Muscle layer of colon (tissue), 2 donors: ENCODE measurements around the gene ASPM.

Experiments used
- H3K27ac ChIP-seq: one replicate; pipeline ENCODE4 v1.7.0; 2013; ENCODE audit warnings: low read depth, mild to moderate bottlenecking, low read length, moderate library complexity
- H3K27me3 ChIP-seq, 2 donors: one replicate each; pipeline ENCODE4 v1.7.0; 2013; ENCODE audit warnings: low read length in 2 of 2, mild to moderate bottlenecking in 2 of 2; ENCODE audit not compliant: insufficient read depth in 2 of 2, control insufficient read depth in 1 of 2
- H3K36me3 ChIP-seq: one replicate; pipeline ENCODE4 v1.7.0; 2013; ENCODE audit warnings: mild to moderate bottlenecking, low read length; ENCODE audit not compliant: insufficient read depth
- H3K4me1 ChIP-seq: one replicate; pipeline ENCODE4 v1.7.0; 2013; ENCODE audit warnings: mild to moderate bottlenecking, low read length; ENCODE audit not compliant: insufficient read depth
- H3K4me3 ChIP-seq, 2 donors: one replicate each; pipeline ENCODE4 v1.7.0; 2013; ENCODE audit warnings: low read length in 2 of 2, low read depth in 1 of 2, mild to moderate bottlenecking in 1 of 2, moderate library complexity in 1 of 2
- H3K9ac ChIP-seq: one replicate; pipeline ENCODE4 v1.7.0; 2013; ENCODE audit warnings: low read length
- H3K9me3 ChIP-seq: one replicate; pipeline ENCODE4 v1.7.0; 2013; ENCODE audit warnings: mild to moderate bottlenecking, low read length
- donor health status: abdominal sarcoma.
- donor health status: Adenocarcinoma of cecum.

Gene ASPM

DNA sequence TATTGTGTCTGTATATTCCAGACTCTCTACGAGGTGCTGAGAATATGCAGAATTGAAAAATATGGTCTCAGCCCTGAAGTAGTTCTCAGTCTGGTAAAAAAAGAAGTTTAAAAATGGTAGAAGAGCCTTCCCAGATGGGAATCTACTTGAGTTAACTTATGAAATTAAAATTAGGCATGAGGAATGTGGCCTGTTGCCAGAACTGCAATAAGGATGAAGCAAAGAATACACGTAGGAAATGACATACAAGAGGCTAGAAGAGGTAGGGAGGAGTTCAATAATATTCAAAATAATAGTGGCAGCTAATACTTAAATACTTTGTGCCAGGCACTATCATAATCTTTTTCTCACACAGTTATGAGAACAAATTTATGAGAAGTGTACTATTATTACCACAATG, 6.3 kb downstream of the ASPM start:
- Histone ChIP-seq H3K27ac (no peak overlapping the region), H3K4me1 (no peaks in the 10 kb centered on the region), H3K9me3 (no peaks in the 10 kb centered on the region), H3K9ac (no peak overlapping the region), H3K27me3 (peaks cover 0 to 8% of the 10 kb centered on the region in 2 donors), H3K36me3 (no peaks in the 10 kb centered on the region), H3K4me3 (no peak overlapping the region)

DNA sequence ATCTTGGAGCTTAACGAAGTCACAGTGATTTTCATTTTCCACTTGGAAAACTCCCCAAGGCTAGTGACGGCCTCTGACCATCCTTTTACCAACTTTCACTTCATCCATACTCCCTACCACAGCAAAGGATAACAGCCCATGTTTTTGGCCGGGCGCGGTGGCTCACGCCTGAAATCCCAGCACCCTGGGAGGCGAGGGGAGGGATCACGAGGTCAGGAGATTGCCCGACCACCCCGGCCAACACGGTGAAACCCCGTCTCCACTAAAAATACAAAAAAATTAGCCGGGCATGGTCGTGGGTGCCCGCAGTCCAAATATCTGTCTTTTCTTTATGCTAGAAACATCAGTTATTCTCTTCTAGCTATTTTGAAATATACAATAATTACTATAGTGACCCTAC, 7.3 kb downstream of the ASPM start:
- Histone ChIP-seq H3K9ac (no peak overlapping the region), H3K4me3 (no peak overlapping the region), H3K36me3 (no peaks in the 10 kb centered on the region), H3K4me1 (no peaks in the 10 kb centered on the region), H3K27ac (no peak overlapping the region), H3K9me3 (no peaks in the 10 kb centered on the region), H3K27me3 (no peaks in the 10 kb centered on the region)

DNA sequence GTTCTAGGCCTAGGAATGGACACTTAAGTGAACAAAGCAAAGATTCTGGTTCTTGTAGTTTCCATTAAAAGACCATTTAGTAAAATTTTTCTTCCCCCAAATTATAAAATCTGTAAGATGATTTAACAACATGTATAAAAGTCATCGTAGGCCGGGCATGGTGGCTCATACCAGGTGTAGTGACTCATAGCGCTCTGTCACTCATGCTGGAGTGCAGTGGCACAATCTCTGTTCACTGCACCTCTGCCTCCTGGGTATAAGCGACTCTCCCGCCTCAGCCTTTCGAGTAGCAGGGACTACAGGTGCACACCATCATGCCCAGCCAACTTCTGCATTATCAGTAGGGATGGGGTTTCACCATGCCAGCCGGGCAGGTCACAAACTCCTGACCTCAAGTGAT, 9.1 kb downstream of the ASPM start:
- H3K27ac ChIP-seq = no peak overlapping the region
- no peaks in the 10 kb centered on the region for H3K9me3 ChIP-seq
- H3K4me3 ChIP-seq = no peak overlapping the region
- H3K36me3 ChIP-seq = no peaks in the 10 kb centered on the region
- no peaks in the 10 kb centered on the region for H3K27me3 ChIP-seq
- no peaks in the 10 kb centered on the region for H3K4me1 ChIP-seq
- no peak overlapping the region for H3K9ac ChIP-seq

GRCh38 chr1:197130677-197131304, 15.7 kb downstream of the ASPM start:
- Histone ChIP-seq H3K9ac (no peak overlapping the region), H3K4me3 (no peak overlapping the region), H3K36me3 (no peaks in the 10 kb centered on the region), H3K9me3 (no peaks in the 10 kb centered on the region), H3K4me1 (no peaks in the 10 kb centered on the region), H3K27ac (no peak overlapping the region), H3K27me3 (no peaks in the 10 kb centered on the region)

DNA sequence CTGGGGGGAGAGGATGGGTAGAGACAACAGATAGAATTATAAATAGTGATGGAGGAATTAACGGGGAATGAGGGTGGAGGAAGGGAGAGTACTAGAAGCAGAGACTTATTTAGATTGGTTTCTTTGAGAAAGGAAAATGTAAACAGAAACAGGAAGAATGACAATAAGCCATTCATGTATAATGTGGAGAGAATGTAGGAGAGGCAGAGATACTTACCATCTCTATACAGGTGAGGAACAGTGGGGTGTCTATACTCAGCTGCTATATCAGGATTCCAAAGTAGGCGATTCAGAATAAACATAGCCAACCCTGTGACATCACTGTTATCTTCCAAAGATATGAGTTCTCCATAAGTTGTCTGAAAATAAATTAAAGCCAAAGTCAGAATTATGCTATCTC, 16.8 kb downstream of the ASPM start:
- Histone ChIP-seq H3K27me3 (no peaks in the 10 kb centered on the region), H3K36me3 (no peaks in the 10 kb centered on the region), H3K9ac (no peak overlapping the region), H3K27ac (no peak overlapping the region), H3K4me1 (no peaks in the 10 kb centered on the region), H3K4me3 (no peak overlapping the region), H3K9me3 (no peaks in the 10 kb centered on the region)

GRCh38 chr1:197127246-197127912, 19.1 kb downstream of the ASPM start:
- Histone ChIP-seq H3K4me1 (no peaks in the 10 kb centered on the region), H3K36me3 (no peaks in the 10 kb centered on the region), H3K4me3 (no peak overlapping the region)

DNA sequence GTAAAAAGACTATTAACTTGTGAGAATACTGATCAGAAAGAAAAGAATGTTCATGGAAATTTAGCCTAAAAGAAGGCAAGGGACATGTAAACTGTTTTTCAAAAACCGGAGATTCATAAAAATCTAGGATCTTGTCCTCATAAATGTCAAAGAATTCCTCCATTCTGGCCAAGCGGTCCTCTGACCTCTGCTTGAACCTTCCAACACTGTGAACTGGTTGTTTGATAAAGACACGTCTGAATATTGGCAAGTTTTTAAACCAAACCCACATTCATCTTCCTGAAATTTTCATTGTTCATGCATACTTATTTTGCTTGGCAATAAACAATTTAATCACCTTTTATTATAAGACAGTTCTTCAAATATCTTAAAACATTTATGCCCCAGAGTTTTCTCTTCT, 19.8 kb downstream of the ASPM start:
- H3K4me1 ChIP-seq = no peaks in the 10 kb centered on the region
- H3K27me3 ChIP-seq = no peaks in the 10 kb centered on the region
- H3K36me3 ChIP-seq = no peaks in the 10 kb centered on the region
- no peaks in the 10 kb centered on the region for H3K9me3 ChIP-seq
- no peak overlapping the region for H3K9ac ChIP-seq
- H3K4me3 ChIP-seq = no peak overlapping the region
- no peak overlapping the region for H3K27ac ChIP-seq

More at GRCh38 chr1:197127246-197127912, 19.1 kb downstream of the ASPM start:
- H3K9ac ChIP-seq = no peak overlapping the region
- H3K27ac ChIP-seq = no peak overlapping the region
- no peaks in the 10 kb centered on the region for H3K9me3 ChIP-seq
- H3K27me3 ChIP-seq = no peaks in the 10 kb centered on the region

- H3K36me3 ChIP-seq = no peaks in the 10 kb centered on the region
- H3K4me3 ChIP-seq = no peak overlapping the region
- H3K27me3 ChIP-seq = no peaks in the 10 kb centered on the region
- H3K4me1 ChIP-seq = no peaks in the 10 kb centered on the region
- H3K27ac ChIP-seq = no peak overlapping the region
- H3K9me3 ChIP-seq = no peaks in the 10 kb centered on the region
- no peak overlapping the region for H3K9ac ChIP-seq
Observed at GRCh38 chr1:197124376-197124775, 22.1 kb downstream of the ASPM start.

- Histone ChIP-seq H3K36me3 (no peaks in the 10 kb centered on the region), H3K27me3 (no peaks in the 10 kb centered on the region), H3K9ac (no peak overlapping the region), H3K4me1 (no peaks in the 10 kb centered on the region), H3K9me3 (no peaks in the 10 kb centered on the region), H3K27ac (no peak overlapping the region), H3K4me3 (no peak overlapping the region)
Observed at GRCh38 chr1:197116156-197116555, 30.3 kb downstream of the ASPM start.

GRCh38 chr1:197106869-197107268, 39.6 kb downstream of the ASPM start:
- H3K9ac ChIP-seq = no peak overlapping the region
- no peak overlapping the region for H3K4me3 ChIP-seq
- no peaks in the 10 kb centered on the region for H3K36me3 ChIP-seq
- H3K27ac ChIP-seq = no peak overlapping the region
- H3K4me1 ChIP-seq = no peaks in the 10 kb centered on the region
- no peaks in the 10 kb centered on the region for H3K27me3 ChIP-seq
- no peaks in the 10 kb centered on the region for H3K9me3 ChIP-seq

DNA sequence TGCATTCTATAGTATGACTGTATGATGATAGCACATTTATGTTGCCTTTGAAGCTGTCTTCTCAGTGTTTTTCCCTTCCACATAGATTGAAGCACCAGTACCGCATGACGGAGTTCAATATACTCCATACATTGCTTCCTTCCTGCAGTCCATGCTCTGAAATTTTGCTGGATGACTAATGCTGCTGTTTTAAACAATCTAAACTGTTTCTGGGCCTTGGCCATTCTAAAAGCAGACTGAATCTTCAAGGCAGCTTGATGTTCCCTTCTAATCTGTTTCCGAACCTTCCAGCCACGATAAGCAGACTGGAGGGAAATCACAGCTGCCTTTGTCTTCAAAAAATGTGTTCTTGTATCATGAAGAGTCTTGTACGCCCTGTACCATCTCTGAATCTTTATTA, 43.2 kb downstream of the ASPM start:
- no peak overlapping the region for H3K4me3 ChIP-seq
- H3K9me3 ChIP-seq = no peaks in the 10 kb centered on the region
- H3K27ac ChIP-seq = no peak overlapping the region
- H3K4me1 ChIP-seq = no peaks in the 10 kb centered on the region
- no peaks in the 10 kb centered on the region for H3K27me3 ChIP-seq
- no peak overlapping the region for H3K9ac ChIP-seq
- H3K36me3 ChIP-seq = no peaks in the 10 kb centered on the region

- Histone ChIP-seq H3K4me1 (no peaks in the 10 kb centered on the region), H3K27me3 (no peaks in the 10 kb centered on the region), H3K4me3 (no peak overlapping the region), H3K9me3 (no peaks in the 10 kb centered on the region), H3K36me3 (no peaks in the 10 kb centered on the region), H3K27ac (no peak overlapping the region), H3K9ac (no peak overlapping the region)
Observed at GRCh38 chr1:197101978-197102377, 44.5 kb downstream of the ASPM start.
